GM19025 (cell line): ENCODE measurements around the gene SVBP.
A peak's percentile ranks its signal among the peaks of the same experiment; 100 is the strongest.

ENCODE experiments used
- ATAC-seq: cut with Tn5 transposase; IDR thresholded peaks from one replicate; pipeline ENCODE4 v1.9.1; 2021; ENCODE audit warnings: mild to moderate bottlenecking, low read depth, moderate library complexity; ENCODE audit not compliant: unreplicated experiment

SVBP gene

GRCh38 chr1:42807056-42807668, 10.0 kb downstream of the SVBP start:
- ATAC-seq = no peak

DNA sequence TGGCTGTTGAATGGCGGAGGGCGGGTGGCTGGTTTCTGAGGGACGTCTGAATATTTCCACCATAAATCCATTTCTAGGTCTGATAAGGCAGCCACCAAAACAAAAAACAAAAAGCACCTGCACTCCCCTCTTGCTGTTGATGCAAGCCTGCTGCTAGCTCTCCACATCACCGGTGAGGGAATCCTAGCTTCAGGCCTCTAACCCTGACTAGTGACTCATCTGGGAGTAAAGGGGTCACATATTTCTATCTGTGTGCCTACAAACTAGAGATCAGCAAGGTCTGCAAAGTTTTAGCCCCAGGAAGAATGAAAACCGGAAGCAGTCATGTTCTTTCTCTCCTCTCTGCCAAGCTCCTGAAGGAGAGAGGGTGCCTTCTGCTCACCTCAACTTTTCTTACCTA, 10.6 kb downstream of the SVBP start:
- ATAC-seq = no peak

GRCh38 chr1:42806171-42806570, 11.0 kb downstream of the SVBP start:
- no peak for ATAC-seq

DNA sequence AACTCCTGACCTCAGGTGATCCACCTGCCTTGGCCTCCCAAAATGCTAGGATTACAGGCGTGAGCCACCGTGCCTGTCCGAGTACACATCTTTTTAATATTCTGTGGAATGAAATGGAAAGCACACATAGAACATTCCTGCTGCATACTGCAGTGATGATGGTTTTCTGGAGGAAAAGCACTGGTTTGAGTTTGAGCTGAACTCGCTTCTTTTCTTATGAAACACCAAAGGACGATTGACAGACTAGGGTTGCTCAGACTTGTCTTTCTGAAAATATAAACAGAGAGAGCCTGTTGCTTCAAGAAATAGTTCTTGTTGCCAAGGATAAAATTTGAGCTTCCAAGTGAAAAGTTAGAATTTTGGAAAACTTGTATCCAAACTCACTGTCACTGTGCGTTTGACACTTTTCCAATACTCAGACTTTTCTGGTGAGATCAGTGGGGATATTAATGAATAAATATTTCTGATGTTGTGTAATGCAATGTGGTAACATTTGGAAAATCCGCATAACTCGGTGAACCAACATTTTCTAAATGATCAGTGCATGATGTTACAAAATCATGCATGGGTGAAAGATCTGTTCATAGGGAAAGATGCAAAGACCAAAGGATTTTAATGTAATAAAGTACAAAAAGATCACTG, 15.2 kb downstream of the SVBP start:
- ATAC-seq = no peak

DNA sequence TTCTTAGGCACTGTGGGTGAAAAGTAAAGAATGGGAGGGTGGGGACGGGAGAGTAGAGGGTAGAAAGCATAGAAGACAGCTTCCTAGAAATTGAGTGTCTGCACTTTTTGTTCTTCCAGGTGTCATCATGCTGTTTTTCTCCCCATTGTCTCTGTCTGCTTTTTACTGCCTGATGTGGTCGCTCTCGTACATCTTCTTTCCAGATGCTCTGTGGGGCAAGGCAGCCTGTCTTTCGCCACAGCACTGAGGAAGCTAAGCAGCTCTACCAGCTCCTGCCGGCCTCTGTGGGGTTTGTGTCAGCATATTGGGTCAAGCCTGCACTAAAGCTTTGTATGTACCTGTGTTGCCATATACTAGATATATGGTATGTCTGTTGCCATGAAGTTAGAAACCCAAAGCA, 19.2 kb downstream of the SVBP start:
- no peak for ATAC-seq

GRCh38 chr1:42797414-42797813, 19.8 kb downstream of the SVBP start:
- ATAC-seq = no peak

DNA sequence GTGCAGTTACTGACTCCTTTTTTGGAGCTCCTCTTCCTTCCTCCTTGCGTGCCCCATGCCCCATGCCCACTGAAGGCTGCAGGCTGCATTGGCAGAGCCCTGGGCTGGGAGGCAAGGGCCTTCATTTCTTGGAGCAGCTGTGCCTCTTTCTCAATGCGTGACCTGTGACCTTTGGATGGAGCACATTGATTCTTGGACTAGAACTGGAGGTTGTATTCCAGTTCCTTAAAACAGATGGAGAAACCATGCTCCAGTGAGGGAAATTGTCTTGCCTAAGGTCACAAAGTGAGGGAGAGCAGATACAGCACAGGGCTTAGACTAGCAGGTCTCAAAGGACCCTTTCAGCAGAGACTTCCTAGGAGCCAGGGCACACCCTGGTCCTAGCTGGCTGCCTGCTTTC, 23.4 kb downstream of the SVBP start:
- ATAC-seq = no peak

DNA sequence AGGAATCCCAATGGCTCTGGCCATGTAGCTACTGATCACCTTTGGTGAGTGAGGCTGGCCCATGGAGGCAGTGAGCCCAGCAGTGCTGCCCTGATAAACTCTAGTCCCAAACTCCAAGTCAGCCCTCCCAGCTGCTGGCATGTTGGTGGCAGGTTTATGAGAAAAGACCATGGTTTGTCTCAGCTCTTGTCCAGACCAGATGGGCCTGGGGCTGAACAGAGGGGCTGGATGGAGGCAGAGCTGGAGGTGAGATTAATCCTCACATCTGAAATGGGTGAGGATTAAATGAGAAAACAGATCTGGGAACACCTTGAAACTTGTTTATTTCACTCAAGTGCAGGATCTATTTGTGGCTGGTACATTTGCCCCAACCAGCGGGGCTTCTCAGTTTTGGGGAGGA, 29.2 kb downstream of the SVBP start:
- no peak for ATAC-seq

DNA sequence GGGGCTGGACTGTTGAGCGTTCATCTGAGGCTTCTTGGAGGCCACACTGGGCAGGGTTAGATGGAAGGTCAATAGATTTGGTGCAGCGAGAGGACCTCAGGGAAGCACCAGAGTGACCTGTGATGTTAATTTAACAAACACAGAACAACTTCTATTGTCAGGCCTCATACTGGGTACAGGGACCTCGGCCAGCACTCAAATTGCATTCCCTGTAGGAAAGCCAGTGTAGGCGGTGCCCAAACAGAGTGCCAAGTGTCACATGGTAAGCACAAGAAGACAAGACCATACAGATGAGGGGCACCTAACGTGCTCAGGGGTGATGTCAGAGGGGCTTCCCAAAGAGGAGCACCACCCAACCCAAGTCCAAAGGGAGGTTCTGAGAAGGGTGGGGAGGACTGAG, 31.1 kb downstream of the SVBP start:
- no peak for ATAC-seq

DNA sequence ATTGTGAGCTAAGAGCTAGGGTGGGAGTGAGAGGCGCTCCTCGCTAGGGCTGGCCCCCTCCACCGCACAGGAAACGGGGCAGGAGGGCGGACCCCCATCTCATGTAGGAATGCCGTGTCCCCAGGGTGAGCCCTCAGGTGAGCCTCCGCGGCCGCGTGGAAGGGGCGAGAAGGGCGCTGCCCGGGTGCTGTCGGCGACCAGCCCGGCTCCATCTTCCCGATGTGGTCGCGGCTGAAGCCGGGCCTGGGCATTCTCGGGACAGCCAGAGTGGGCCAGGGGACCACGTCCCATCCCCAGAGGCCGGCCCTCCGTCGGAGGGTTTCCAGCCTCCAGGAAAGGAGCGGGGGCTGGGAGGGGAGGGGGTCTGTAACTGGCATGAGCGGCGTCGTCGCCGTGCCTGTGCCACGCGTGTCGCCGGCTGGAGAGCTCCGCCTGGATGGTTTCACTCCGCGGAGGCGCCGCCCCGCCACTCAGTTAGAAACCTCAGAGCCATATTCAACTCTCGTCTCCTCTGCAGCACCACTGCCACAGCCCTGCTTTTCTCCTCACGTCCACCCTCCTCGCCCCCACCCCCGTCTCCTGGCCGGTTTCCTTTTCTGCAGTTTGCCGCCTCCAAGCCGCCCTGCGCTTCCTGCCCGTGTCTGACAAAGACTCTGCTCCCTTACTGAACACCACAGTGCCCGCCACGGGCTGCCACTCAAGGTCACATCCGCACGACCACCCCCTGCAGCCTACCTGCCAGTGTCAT, 32.1 kb downstream of the SVBP start, which contains the start of gene TMEM269:
Gene TMEM269 (plus strand): TSS at position 46 of the 748 bp plus-strand sequence. CDS start 4,903 bp downstream, outside the sequence.
- no peak for ATAC-seq

GRCh38 chr1:42784547-42784945, 32.7 kb downstream of the SVBP start:
- ATAC-seq = no peak

GRCh38 chr1:42783092-42783491, 34.1 kb downstream of the SVBP start:
- ATAC-seq = no peak

DNA sequence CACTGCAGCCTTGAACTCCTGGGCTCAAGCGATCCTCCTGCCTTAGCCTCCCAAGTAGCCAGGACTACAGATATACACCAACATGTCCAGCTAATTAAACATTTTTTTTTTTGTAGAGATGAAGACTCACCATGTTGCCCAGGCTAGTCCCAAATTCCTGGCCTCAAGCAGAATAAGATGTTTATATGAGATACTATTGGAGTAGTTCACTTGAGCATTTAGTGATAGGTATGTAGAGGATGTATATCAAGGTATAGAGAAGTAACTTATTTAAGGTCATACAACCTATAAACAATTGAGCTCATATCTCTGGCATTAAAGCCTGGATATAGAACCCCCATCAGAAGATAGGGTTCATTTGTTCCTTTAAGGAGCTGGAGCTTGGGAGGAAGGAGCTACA, 37.0 kb downstream of the SVBP start:
- ATAC-seq = no peak

DNA sequence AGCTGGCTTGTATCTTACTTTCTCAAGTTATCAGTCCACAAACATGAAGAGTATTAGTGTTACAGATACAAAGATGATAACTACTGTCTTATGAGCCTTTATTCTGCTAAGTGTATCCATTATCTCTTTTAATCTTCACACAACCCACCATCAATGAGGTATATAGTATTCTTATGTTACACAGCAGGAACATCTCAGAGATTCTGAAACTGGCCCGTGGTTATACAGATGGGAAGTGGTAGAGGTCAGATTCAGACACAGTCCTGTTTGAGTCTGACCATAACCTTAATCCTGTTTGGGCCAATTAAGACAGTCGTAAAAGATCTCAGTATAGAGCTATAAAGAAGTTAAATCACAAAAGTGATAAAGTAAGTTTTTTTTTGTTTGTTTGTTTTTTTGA, 37.5 kb downstream of the SVBP start:
- no peak for ATAC-seq

GRCh38 chr1:42777852-42778251, 39.3 kb downstream of the SVBP start:
- ATAC-seq = no peak

- ATAC-seq = no peak
These were observed 40.7 kb downstream of the SVBP start for GRCh38 chr1:42776502-42776901.

- ATAC-seq = no peak
These were observed 42.2 kb downstream of the SVBP start for GRCh38 chr1:42774928-42775526.

- ATAC-seq = no peak
These were observed 43.8 kb downstream of the SVBP start for GRCh38 chr1:42773420-42773819.

DNA sequence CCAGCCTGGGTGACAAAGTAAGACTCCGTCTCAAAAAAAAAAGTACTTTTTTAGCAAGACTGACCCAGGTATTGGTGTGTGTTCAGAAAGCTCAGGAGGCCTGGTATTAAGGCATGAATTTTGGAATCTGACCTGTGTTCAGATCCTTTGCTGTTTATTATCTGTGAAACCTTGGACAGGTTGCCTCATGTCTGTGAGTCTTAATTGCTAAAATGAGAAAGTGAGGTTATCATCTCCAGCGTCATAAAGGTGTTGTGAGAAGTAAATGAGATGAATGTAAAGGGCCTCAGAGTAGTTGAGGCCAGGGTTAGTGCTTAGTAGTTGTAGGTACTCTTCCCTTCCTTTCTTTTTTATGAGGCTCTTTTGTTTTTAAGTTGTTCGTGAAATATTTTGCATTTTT, 47.4 kb downstream of the SVBP start:
- ATAC-seq = no peak

GRCh38 chr1:42768172-42768571, 49.0 kb downstream of the SVBP start:
- no peak for ATAC-seq

DNA sequence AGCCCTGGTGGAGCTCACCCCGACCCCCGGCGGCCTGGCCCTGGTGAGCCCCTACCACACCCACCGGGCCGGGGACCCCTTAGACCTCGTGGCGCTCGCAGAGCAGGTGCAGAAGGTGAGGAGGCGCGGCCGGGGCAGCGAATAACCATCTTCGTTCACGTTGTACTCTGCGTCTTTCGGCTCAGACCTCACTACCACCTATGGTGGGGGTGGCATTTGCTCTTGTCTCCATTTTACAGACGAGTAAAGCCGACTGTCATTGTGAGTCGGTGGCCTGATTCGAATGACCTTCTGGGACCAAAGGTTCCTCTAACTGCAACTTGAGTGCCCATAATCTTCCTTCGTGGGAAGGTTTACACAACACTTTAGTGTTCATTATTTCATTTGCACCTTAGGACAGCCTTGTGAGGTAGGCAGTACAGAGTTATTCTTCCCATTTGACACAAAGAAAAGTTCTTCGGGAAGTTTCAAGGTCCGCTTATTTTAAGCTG, 49.6 kb downstream of the SVBP start:
- peak; percentile 18 for ATAC-seq
